ENCODE measurements around the gene RHOB.

- TF ChIP-seq, protein P1, sequence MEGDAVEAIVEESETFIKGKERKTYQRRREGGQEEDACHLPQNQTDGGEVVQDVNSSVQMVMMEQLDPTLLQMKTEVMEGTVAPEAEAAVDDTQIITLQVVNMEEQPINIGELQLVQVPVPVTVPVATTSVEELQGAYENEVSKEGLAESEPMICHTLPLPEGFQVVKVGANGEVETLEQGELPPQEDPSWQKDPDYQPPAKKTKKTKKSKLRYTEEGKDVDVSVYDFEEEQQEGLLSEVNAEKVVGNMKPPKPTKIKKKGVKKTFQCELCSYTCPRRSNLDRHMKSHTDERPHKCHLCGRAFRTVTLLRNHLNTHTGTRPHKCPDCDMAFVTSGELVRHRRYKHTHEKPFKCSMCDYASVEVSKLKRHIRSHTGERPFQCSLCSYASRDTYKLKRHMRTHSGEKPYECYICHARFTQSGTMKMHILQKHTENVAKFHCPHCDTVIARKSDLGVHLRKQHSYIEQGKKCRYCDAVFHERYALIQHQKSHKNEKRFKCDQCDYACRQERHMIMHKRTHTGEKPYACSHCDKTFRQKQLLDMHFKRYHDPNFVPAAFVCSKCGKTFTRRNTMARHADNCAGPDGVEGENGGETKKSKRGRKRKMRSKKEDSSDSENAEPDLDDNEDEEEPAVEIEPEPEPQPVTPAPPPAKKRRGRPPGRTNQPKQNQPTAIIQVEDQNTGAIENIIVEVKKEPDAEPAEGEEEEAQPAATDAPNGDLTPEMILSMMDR (IDR thresholded peaks at IDR 0.05; ENCODE audit: low read depth, low read length) = no peak
- TF ChIP-seq POLR2A (IDR thresholded peaks at IDR 0.05; ENCODE audit: extremely low read depth, insufficient read length) (no peak), MYC (IDR thresholded peaks at IDR 0.05; ENCODE audit: low read depth, low read length) (no peak)
Observed at GRCh38 chr2:20484810-20485611, 38.1 kb downstream of the RHOB start.
